Liver (tissue), 9 donors: ENCODE data around the gene HIPK2. TPM values are rescaled to one million over a fixed set of nuclear protein-coding genes. Genes with fewer than 3 reads are reported as not detected.

Experiments used
- DNase-seq: peaks from one replicate; pipeline ENCODE4 v3.0.0-alpha.2; 2017; ENCODE audit warnings: low spot score
- H3K27ac ChIP-seq, 2 donors: one replicate each; pipeline ENCODE4 v1.7.0; 2013; ENCODE audit warnings: inconsistent platforms in 2 of 2, low read length in 2 of 2, control low read depth in 1 of 2, low read depth in 1 of 2, mild to moderate bottlenecking in 1 of 2
- H3K27me3 ChIP-seq, 4 donors: one replicate each; pipeline versions ENCODE4 v1.6.1 to v1.7.0; 2013; ENCODE audit warnings: low read length in 3 of 4, inconsistent platforms in 1 of 4, mild to moderate bottlenecking in 1 of 4, moderate library complexity in 1 of 4; ENCODE audit not compliant: control insufficient read depth in 4 of 4, insufficient read depth in 4 of 4
- H3K36me3 ChIP-seq, 4 donors: one replicate each; pipeline versions ENCODE4 v1.6.1 to v1.7.0; 2013; ENCODE audit warnings: low read length in 3 of 4, mild to moderate bottlenecking in 3 of 4, low read depth in 1 of 4, moderate library complexity in 1 of 4; ENCODE audit not compliant: control insufficient read depth in 4 of 4, insufficient read depth in 3 of 4
- H3K4me1 ChIP-seq, 4 donors: one replicate each; pipeline versions ENCODE4 v1.6.1 to v1.7.0; 2013; ENCODE audit warnings: low read length in 3 of 4, mild to moderate bottlenecking in 3 of 4, moderate library complexity in 1 of 4; ENCODE audit not compliant: control insufficient read depth in 4 of 4, insufficient read depth in 4 of 4
- H3K4me3 ChIP-seq, 3 donors: one replicate each; pipeline versions ENCODE4 v1.6.1 to v1.7.0; 2013; ENCODE audit warnings: low read length in 3 of 3, control low read depth in 1 of 3, low read depth in 1 of 3, mild to moderate bottlenecking in 1 of 3
- H3K9ac ChIP-seq, 2 donors: one replicate each; pipeline ENCODE4 v1.7.0; 2013; ENCODE audit warnings: low read length in 2 of 2, mild to moderate bottlenecking in 2 of 2, moderate library complexity in 2 of 2, control low read depth in 1 of 2, low read depth in 1 of 2
- H3K9me3 ChIP-seq, 4 donors: one replicate each; pipeline versions ENCODE4 v1.6.1 to v1.7.0; 2013; ENCODE audit warnings: low read length in 3 of 4; ENCODE audit not compliant: control insufficient read depth in 4 of 4
- EGR1 ChIP-seq, 2 donors: IDR thresholded peaks; 2 replicates each; pipeline ENCODE4 v1.6.1; 2016 to 2018; ENCODE audit warnings: antibody characterized with exemption in 2 of 2, low read depth in 2 of 2
- FOXA1 ChIP-seq: IDR thresholded peaks from 2 replicates; pipeline ENCODE4 v1.6.1; 2016; ENCODE audit warnings: antibody characterized with exemption
- FOXA2 ChIP-seq: IDR thresholded peaks from 2 replicates; pipeline ENCODE4 v1.6.1; 2016; ENCODE audit warnings: antibody characterized with exemption
- GABPA ChIP-seq, 2 donors: IDR thresholded peaks in 1 of 2; conservative IDR thresholded peaks in 1 of 2; 2 replicates each; pipeline ENCODE4 v1.6.1; 2016; ENCODE audit warnings: antibody characterized with exemption in 2 of 2, mild to moderate bottlenecking in 1 of 2, moderate library complexity in 1 of 2
- HNF4A ChIP-seq, 2 donors: conservative IDR thresholded peaks; 2 replicates each; pipeline ENCODE4 v1.6.1; 2016; ENCODE audit warnings: antibody characterized with exemption in 2 of 2, mild to moderate bottlenecking in 2 of 2
- HNF4G ChIP-seq: IDR thresholded peaks from 2 replicates; pipeline ENCODE4 v1.6.1; 2016; ENCODE audit warnings: antibody characterized with exemption
- JUND ChIP-seq, 2 donors: IDR thresholded peaks; 2 replicates each; pipeline ENCODE4 v1.6.1; 2016; ENCODE audit warnings: antibody characterized with exemption in 2 of 2
- NR2F2 ChIP-seq: IDR thresholded peaks from 2 replicates; pipeline ENCODE4 v1.6.1; 2016; ENCODE audit warnings: antibody characterized with exemption
- RAD21 ChIP-seq, 2 donors: IDR thresholded peaks; 2 replicates each; pipeline ENCODE4 v1.6.1; 2016; ENCODE audit warnings: antibody characterized with exemption in 2 of 2, mild to moderate bottlenecking in 2 of 2
- RXRA ChIP-seq, 2 donors: IDR thresholded peaks; 2 replicates each; pipeline ENCODE4 v1.6.1; 2017 to 2018; ENCODE audit warnings: antibody characterized with exemption in 2 of 2, mild to moderate bottlenecking in 1 of 2
- SP1 ChIP-seq: IDR thresholded peaks from 2 replicates; pipeline ENCODE4 v1.6.1; 2018; ENCODE audit warnings: antibody characterized with exemption, mild to moderate bottlenecking
- TAF1 ChIP-seq: conservative IDR thresholded peaks from 2 replicates; pipeline ENCODE4 v1.6.1; 2016; ENCODE audit warnings: antibody characterized with exemption, mild to moderate bottlenecking
- YY1 ChIP-seq: IDR thresholded peaks from 2 replicates; pipeline ENCODE4 v1.6.1; 2016; ENCODE audit warnings: antibody characterized with exemption, mild to moderate bottlenecking
- ZBTB33 ChIP-seq: IDR thresholded peaks from 2 replicates; pipeline ENCODE4 v1.6.1; 2016; ENCODE audit warnings: antibody characterized with exemption
- WGBS: extraction: QIAGEN DNeasy Blood & Tissue Kit; methylation state at CpG from one replicate; pipeline ENCODE4 v1.1.7; 2013; 5-methylcytosine and 5-hydroxymethylcytosine counted together
- polyA plus RNA-seq, 2 donors: library from polyadenylated mRNA; stranded (reverse) in 1 of 2; unstranded in 1 of 2; fragments of 200-250 nt in 1 of 2; fragments of >200 nt in 1 of 2; fragmentation: Nextera tagmentation in 1 of 2; extraction: Ambion mirVana in 1 of 2; gene quantifications; one replicate each; pipeline versions ENCODE4 v1.2.1 to v1.2.3, GENCODE V29; 2013 to 2015
- total RNA-seq, 2 donors: library from RNA; depleted of rRNA; stranded (reverse); fragments of >200 nt; gene quantifications; one replicate each; pipeline ENCODE4 v1.2.3, GENCODE V29; 2014
- TF ChIP-seq, protein P1 (sequence below): IDR thresholded peaks from 2 replicates; pipeline ENCODE4 v1.6.1; 2016; ENCODE audit warnings: antibody characterized with exemption, mild to moderate bottlenecking
- TF ChIP-seq, protein P2 (sequence below): IDR thresholded peaks from 2 replicates; pipeline ENCODE4 v1.6.1; 2016; ENCODE audit warnings: antibody characterized with exemption
- TF ChIP-seq, protein P3 (sequence below): fragments of 150-350 bp; IDR thresholded peaks from 2 replicates; pipeline ENCODE4 v1.5.1; 2017; ENCODE audit warnings: improper control_type of control experiment, low read depth, low read length; ENCODE audit not compliant: missing input control
- donor health status: healthy.
- donor health status: healthy.
- donor health status: healthy.
- donor health status: healthy.
- donor health status: healthy.

HIPK2 gene
- total and polyA plus RNA-seq, 4 donors = 13.1 to 48.8 (median 16.6) TPM

DNA sequence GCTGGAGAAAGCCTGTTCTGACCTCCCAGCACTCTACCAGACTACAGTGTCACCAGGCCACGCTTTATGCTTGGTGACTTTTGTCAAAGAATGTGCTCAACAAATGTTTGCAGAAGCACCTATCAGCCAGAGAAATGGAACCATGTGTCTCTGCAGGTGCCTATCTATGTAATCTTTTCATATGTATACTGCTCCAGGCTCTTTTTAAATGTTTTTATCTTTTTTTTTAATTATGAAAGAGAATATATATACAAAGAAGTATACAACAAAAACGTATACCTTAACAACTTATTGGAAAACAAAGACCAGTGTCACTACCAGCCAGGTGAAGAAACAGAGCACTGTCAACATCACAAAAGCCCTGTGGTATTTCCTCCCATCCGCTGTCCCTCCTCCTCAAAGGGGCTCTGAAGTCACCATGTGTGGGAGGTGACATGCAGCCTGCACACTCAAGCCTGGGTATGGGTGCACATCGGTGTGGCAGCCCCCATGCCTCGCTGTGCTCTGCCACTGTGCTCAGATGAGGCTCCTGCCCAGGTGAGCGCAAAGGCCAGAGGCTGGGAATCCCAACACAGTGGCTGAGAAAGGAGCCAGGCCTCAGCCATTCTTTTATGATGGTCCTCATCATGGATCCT lies 133.7 kb downstream of the HIPK2 start:
- peaks cover 0 to 3% (median 1%) of the 10 kb centered on the region in 4 donors for H3K36me3 ChIP-seq
- no peak overlapping the region for H3K9ac ChIP-seq
- H3K9me3 ChIP-seq = no peaks in the 10 kb centered on the region
- TF ChIP-seq HNF4A (conservative IDR thresholded peaks at IDR 0.05) (no peak), NR2F2 (no peak), TAF1 (no peak), HNF4G (no peak), ZBTB33 (no peak), RAD21 (IDR thresholded peaks at IDR 0.05) (no peak), EGR1 (IDR thresholded peaks at IDR 0.05; ENCODE audit: low read depth in 2 of 2) (no peak), RXRA (IDR thresholded peaks at IDR 0.05) (no peak), YY1 (no peak)
- TF ChIP-seq, protein P1, sequence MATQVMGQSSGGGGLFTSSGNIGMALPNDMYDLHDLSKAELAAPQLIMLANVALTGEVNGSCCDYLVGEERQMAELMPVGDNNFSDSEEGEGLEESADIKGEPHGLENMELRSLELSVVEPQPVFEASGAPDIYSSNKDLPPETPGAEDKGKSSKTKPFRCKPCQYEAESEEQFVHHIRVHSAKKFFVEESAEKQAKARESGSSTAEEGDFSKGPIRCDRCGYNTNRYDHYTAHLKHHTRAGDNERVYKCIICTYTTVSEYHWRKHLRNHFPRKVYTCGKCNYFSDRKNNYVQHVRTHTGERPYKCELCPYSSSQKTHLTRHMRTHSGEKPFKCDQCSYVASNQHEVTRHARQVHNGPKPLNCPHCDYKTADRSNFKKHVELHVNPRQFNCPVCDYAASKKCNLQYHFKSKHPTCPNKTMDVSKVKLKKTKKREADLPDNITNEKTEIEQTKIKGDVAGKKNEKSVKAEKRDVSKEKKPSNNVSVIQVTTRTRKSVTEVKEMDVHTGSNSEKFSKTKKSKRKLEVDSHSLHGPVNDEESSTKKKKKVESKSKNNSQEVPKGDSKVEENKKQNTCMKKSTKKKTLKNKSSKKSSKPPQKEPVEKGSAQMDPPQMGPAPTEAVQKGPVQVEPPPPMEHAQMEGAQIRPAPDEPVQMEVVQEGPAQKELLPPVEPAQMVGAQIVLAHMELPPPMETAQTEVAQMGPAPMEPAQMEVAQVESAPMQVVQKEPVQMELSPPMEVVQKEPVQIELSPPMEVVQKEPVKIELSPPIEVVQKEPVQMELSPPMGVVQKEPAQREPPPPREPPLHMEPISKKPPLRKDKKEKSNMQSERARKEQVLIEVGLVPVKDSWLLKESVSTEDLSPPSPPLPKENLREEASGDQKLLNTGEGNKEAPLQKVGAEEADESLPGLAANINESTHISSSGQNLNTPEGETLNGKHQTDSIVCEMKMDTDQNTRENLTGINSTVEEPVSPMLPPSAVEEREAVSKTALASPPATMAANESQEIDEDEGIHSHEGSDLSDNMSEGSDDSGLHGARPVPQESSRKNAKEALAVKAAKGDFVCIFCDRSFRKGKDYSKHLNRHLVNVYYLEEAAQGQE = no peak
- H3K27ac ChIP-seq = no peak overlapping the region
- no peak overlapping the region for H3K4me3 ChIP-seq
- 82% methylated on average over 6 of the region's 6 CpGs for WGBS
- H3K27me3 ChIP-seq = no peaks in the 10 kb centered on the region
- peaks cover 6 to 71% (median 56%) of the 10 kb centered on the region in 4 donors for H3K4me1 ChIP-seq
- DNase-seq = no peak

DNA sequence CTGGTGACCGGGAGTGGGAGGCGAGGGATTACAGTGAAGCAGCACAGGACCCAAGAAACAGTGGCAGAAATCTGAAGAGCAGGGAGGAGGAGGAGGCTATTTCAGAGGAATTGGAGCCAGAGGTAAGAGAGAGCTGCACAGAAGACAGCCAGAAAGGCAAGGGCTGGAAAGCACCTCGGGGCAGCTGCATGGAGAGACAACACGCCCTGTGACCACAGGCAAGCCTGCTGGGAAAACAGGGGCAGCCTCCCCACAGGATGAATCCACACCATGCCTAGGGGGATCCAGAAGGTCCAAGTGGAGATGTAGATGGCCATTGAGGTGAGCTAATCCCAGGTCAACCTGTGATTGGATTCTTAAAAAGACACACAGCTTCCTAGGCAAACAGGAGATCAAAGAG lies 135.5 kb downstream of the HIPK2 start:
- peaks cover 5 to 56% (median 42%) of the 10 kb centered on the region in 4 donors for H3K4me1 ChIP-seq
- peaks cover 0 to 3% (median 1%) of the 10 kb centered on the region in 4 donors for H3K36me3 ChIP-seq
- TF ChIP-seq FOXA2 (no peak), SP1 (no peak), ZBTB33 (no peak), NR2F2 (no peak), YY1 (no peak), RAD21 (IDR thresholded peaks at IDR 0.05) (no peak), HNF4A (conservative IDR thresholded peaks at IDR 0.05) (no peak), FOXA1 (no peak), JUND (IDR thresholded peaks at IDR 0.05) (no peak), TAF1 (no peak), GABPA (IDR thresholded peaks at IDR 0.05 in 1 of 2, conservative IDR thresholded peaks at IDR 0.05 in 1 of 2) (no peak), EGR1 (IDR thresholded peaks at IDR 0.05; ENCODE audit: low read depth in 2 of 2) (no peak), HNF4G (no peak)
- TF ChIP-seq, protein P2, sequence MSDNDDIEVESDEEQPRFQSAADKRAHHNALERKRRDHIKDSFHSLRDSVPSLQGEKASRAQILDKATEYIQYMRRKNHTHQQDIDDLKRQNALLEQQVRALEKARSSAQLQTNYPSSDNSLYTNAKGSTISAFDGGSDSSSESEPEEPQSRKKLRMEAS = no peak
- TF ChIP-seq, protein P1 = no peak
- TF ChIP-seq, protein P3, sequence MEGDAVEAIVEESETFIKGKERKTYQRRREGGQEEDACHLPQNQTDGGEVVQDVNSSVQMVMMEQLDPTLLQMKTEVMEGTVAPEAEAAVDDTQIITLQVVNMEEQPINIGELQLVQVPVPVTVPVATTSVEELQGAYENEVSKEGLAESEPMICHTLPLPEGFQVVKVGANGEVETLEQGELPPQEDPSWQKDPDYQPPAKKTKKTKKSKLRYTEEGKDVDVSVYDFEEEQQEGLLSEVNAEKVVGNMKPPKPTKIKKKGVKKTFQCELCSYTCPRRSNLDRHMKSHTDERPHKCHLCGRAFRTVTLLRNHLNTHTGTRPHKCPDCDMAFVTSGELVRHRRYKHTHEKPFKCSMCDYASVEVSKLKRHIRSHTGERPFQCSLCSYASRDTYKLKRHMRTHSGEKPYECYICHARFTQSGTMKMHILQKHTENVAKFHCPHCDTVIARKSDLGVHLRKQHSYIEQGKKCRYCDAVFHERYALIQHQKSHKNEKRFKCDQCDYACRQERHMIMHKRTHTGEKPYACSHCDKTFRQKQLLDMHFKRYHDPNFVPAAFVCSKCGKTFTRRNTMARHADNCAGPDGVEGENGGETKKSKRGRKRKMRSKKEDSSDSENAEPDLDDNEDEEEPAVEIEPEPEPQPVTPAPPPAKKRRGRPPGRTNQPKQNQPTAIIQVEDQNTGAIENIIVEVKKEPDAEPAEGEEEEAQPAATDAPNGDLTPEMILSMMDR = no peak
- H3K9ac ChIP-seq = no peak overlapping the region
- H3K9me3 ChIP-seq = no peaks in the 10 kb centered on the region
- 58% methylated on average over 4 of the region's 4 CpGs for WGBS
- H3K27ac ChIP-seq = peak overlapping the region; percentile 33 to 72
- no peaks in the 10 kb centered on the region for H3K27me3 ChIP-seq
- H3K4me3 ChIP-seq = no peak overlapping the region
- no peak for DNase-seq
